ENCODE measurements around the gene ARSD.

Gene ARSD

GRCh38 chrX:2917767-2918166 is 11.4 kb downstream of the ARSD start:
- no peak for TF ChIP-seq CTCF (IDR thresholded peaks at IDR 0.05; ENCODE audit: insufficient read depth, missing control alignments)
- no peak for FAIRE-seq
- no peak for DNase-seq (ENCODE audit: insufficient read length, low spot score)

- TF ChIP-seq CTCF (IDR thresholded peaks at IDR 0.05; ENCODE audit: insufficient read depth, missing control alignments): peak; percentile 4
- DNase-seq (ENCODE audit: insufficient read length, low spot score) (no peak), FAIRE-seq (no peak)
Observed at GRCh38 chrX:2913118-2913517, 16.0 kb downstream of the ARSD start.

- no peak for DNase-seq (ENCODE audit: insufficient read length, low spot score)
- FAIRE-seq: no peak
- TF ChIP-seq CTCF (IDR thresholded peaks at IDR 0.05; ENCODE audit: insufficient read depth, missing control alignments): no peak
Observed at GRCh38 chrX:2910109-2910508, 19.0 kb downstream of the ARSD start.

GRCh38 chrX:2908125-2908685 is 20.9 kb downstream of the ARSD start:
- no peak for FAIRE-seq
- no peak for TF ChIP-seq CTCF (IDR thresholded peaks at IDR 0.05; ENCODE audit: insufficient read depth, missing control alignments)
- DNase-seq (ENCODE audit: insufficient read length, low spot score): no peak

DNA sequence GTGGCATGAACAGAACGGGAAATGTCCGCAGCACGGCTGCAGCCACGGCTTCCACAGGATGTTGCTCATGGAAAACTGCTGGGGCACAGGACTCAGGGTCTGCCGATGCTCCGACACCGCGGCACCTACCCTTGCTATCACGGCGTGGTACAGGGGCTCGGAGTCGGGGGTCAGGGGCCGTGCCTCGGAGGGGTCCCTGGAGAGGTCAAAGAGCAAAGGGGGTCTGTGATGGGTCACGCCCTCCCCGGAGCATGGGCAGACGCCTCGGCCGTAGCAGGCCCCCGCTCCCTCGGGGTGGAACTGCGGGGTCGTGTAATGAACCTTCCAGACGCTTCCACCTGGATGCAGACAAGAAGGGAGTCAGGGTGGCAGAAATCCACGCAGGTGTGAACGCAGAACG is 21.8 kb downstream of the ARSD start:
- no peak for DNase-seq (ENCODE audit: insufficient read length, low spot score)
- no peak for TF ChIP-seq CTCF (IDR thresholded peaks at IDR 0.05; ENCODE audit: insufficient read depth, missing control alignments)
- FAIRE-seq: no peak

DNA sequence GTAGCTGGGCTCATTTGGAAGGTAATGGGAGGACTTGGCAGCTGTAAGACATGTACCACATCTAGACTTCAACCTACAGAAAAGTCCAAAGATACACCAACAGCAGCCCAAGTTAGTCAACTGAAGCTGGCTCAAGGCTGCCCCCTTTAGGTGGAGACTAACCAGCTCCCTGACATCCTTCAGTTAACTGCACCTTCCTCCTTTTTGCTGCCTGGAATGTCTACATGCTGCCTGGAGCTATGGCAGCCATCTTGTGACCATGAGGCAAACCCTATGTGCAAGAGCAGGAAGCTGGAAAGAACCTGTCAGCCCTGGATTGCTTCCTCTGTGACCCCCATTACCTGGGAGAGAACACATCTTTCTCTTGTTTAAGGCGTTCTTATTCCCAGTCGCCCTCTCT is 25.8 kb downstream of the ARSD start:
- TF ChIP-seq CTCF (IDR thresholded peaks at IDR 0.05; ENCODE audit: insufficient read depth, missing control alignments): no peak
- no peak for FAIRE-seq
- DNase-seq (ENCODE audit: insufficient read length, low spot score): no peak

DNA sequence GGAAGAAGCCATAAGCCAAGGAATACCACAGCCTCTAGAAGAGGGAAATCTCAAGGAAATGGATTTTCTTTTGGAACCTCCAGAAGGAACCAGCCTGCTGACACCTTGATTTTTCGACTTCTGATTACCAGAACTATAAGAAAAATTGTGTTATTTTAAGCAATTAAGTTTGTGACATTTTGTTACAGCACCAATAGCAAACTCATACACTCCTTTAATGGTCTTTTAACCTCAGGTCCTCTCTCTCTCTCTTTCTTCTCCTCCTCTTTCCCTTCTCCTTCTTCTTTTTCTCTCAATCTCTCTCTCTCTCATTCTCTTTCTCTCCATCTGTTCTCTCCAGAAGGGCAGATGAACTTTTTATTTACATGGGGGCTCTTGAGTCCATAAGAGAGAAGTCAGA is 26.3 kb downstream of the ARSD start:
- FAIRE-seq (no peak), DNase-seq (ENCODE audit: insufficient read length, low spot score) (no peak)
- TF ChIP-seq CTCF (IDR thresholded peaks at IDR 0.05; ENCODE audit: insufficient read depth, missing control alignments): no peak

Data from D721Med (cell line).